Measurements from ENCODE around the gene ADGRF5.

Gene ADGRF5

GRCh38 chr6:46921731-46922130 is at the start of gene ADGRF5:
Gene ADGRF5 (minus strand): TSS chr6:46921938. CDS start chr6:46906762, 15,176 bp downstream.
- DNase-seq (ENCODE audit: low read depth in 2 of 2) = no peak

- no peak for DNase-seq (ENCODE audit: low read depth in 2 of 2)
Measured at GRCh38 chr6:46969206-46969605, 47.5 kb upstream of the ADGRF5 start.

GRCh38 chr6:46967826-46968349 is 46.1 kb upstream of the ADGRF5 start:
- no peak for DNase-seq (ENCODE audit: low read depth in 2 of 2)

GRCh38 chr6:46964716-46965519 is 43.2 kb upstream of the ADGRF5 start:
- DNase-seq (ENCODE audit: low read depth in 2 of 2) = no peak

- DNase-seq (ENCODE audit: low read depth in 2 of 2) = no peak
Measured at GRCh38 chr6:46963626-46964025, 41.9 kb upstream of the ADGRF5 start.

GRCh38 chr6:46963039-46963438 is 41.3 kb upstream of the ADGRF5 start:
- DNase-seq (ENCODE audit: low read depth in 2 of 2) = no peak

- no peak for DNase-seq (ENCODE audit: low read depth in 2 of 2)
Measured at GRCh38 chr6:46961711-46962110, 40.0 kb upstream of the ADGRF5 start.

GRCh38 chr6:46961232-46961631 is 39.5 kb upstream of the ADGRF5 start:
- DNase-seq (ENCODE audit: low read depth in 2 of 2) = no peak

- DNase-seq (ENCODE audit: low read depth in 2 of 2) = no peak
Measured at GRCh38 chr6:46959419-46959818, 37.7 kb upstream of the ADGRF5 start.

- DNase-seq (ENCODE audit: low read depth in 2 of 2) = no peak
Measured at GRCh38 chr6:46956409-46956808, 34.7 kb upstream of the ADGRF5 start.

- no peak for DNase-seq (ENCODE audit: low read depth in 2 of 2)
Measured at GRCh38 chr6:46954837-46955451, 33.2 kb upstream of the ADGRF5 start.

- no peak for DNase-seq (ENCODE audit: low read depth in 2 of 2)
Measured at GRCh38 chr6:46953921-46954320, 32.2 kb upstream of the ADGRF5 start.

- DNase-seq (ENCODE audit: low read depth in 2 of 2) = no peak
Measured at GRCh38 chr6:46949632-46950280, 28.0 kb upstream of the ADGRF5 start.

GRCh38 chr6:46948699-46949098 is 27.0 kb upstream of the ADGRF5 start:
- DNase-seq (ENCODE audit: low read depth in 2 of 2) = no peak

- DNase-seq (ENCODE audit: low read depth in 2 of 2) = no peak
Measured at GRCh38 chr6:46947497-46947896, 25.8 kb upstream of the ADGRF5 start.

- no peak for DNase-seq (ENCODE audit: low read depth in 2 of 2)
Measured at GRCh38 chr6:46940433-46941226, 18.9 kb upstream of the ADGRF5 start.

- no peak for DNase-seq (ENCODE audit: low read depth in 2 of 2)
Measured at GRCh38 chr6:46937642-46938041, 15.9 kb upstream of the ADGRF5 start.

GRCh38 chr6:46935687-46936086 is 13.9 kb upstream of the ADGRF5 start:
- DNase-seq (ENCODE audit: low read depth in 2 of 2) = no peak

- DNase-seq (ENCODE audit: low read depth in 2 of 2) = no peak
Measured at GRCh38 chr6:46933751-46934150, 12.0 kb upstream of the ADGRF5 start.

GRCh38 chr6:46932526-46933319 is 11.0 kb upstream of the ADGRF5 start:
- DNase-seq (ENCODE audit: low read depth in 2 of 2) = no peak

GRCh38 chr6:46931416-46931815 is 9.7 kb upstream of the ADGRF5 start:
- no peak for DNase-seq (ENCODE audit: low read depth in 2 of 2)

Measured in stimulated activated CD8-positive, alpha-beta memory T cell treated with anti-CD3 and anti-CD28 coated beads, Interleukin-15, amount 100 ng/mL, for 4 hours (primary cell).